Neural cell (in vitro differentiated cells): ENCODE data around the gene SNRNP25. TPM values are rescaled to one million over a fixed set of nuclear protein-coding genes. Genes with fewer than 3 reads are reported as not detected.

Experiments
- H2AFZ ChIP-seq: fragments of 200-600, 300-800 bp; sonication (generic), shearing (Covaris generic); 2 replicates; pipeline ENCODE4 v1.6.0; 2014; ENCODE audit warnings: low read depth, mild to moderate bottlenecking, antibody characterized with exemption, low read length, moderate library complexity
- H3F3A ChIP-seq: fragments of 200-600 bp; shearing (Covaris generic); 2 replicates; pipeline ENCODE4 v1.6.1; 2016; ENCODE audit warnings: mild to moderate bottlenecking, moderate library complexity, mixed read lengths, antibody characterized with exemption, low read length; ENCODE audit not compliant: insufficient read depth, poor library complexity, severe bottlenecking
- H3K27ac ChIP-seq: fragments of 200-600, 300-800 bp; sonication (generic), shearing (Covaris generic); 2 replicates; pipeline ENCODE4 v1.5.1; 2014; ENCODE audit warnings: mild to moderate bottlenecking, low read length, moderate library complexity
- H3K27me3 ChIP-seq: fragments of 300-800, 200-600 bp; sonication (generic), shearing (Covaris generic); 2 replicates; pipeline ENCODE4 v1.6.0; 2014; ENCODE audit warnings: mild to moderate bottlenecking, low read depth, low read length, moderate library complexity; ENCODE audit not compliant: insufficient read depth
- H3K36me3 ChIP-seq: fragments of 300-800, 200-600 bp; sonication (generic), shearing (Covaris generic); 2 replicates; pipeline ENCODE4 v1.5.1; 2014; ENCODE audit warnings: mild to moderate bottlenecking, antibody characterized with exemption, low read length, moderate library complexity; ENCODE audit not compliant: insufficient read depth
- H3K4me2 ChIP-seq: fragments of 300-800, 200-600 bp; sonication (generic), shearing (Covaris generic); 2 replicates; pipeline ENCODE4 v1.6.0; 2014; ENCODE audit warnings: mild to moderate bottlenecking, low read length
- H3K4me3 ChIP-seq: fragments of 300-800, 200-600 bp; sonication (generic), shearing (Covaris generic); 2 replicates; pipeline ENCODE4 v1.5.1; 2014; ENCODE audit warnings: mild to moderate bottlenecking, low read length, moderate library complexity
- H3K79me2 ChIP-seq: fragments of 200-600 bp; shearing (Covaris generic); replicated peaks from 2 replicates; pipeline ENCODE4 v1.6.0; 2014; ENCODE audit warnings: mild to moderate bottlenecking, low read length, moderate library complexity; ENCODE audit not compliant: insufficient read depth
- H3K9ac ChIP-seq: fragments of 300-800, 200-600 bp; sonication (generic), shearing (Covaris generic); 2 replicates; pipeline ENCODE4 v1.6.1; 2016; ENCODE audit warnings: mild to moderate bottlenecking, low read length, mixed read lengths
- H3K9me2 ChIP-seq: fragments of 200-600 bp; shearing (Covaris generic); 2 replicates; pipeline ENCODE4 v1.6.1; 2016; ENCODE audit warnings: mild to moderate bottlenecking, low read length, mixed read lengths; ENCODE audit not compliant: insufficient read depth
- H3K9me3 ChIP-seq: fragments of 200-600, 300-800 bp; sonication (generic), shearing (Covaris generic); 2 replicates; pipeline ENCODE4 v1.6.1; 2016; ENCODE audit warnings: mild to moderate bottlenecking, mixed run types, low read length, moderate library complexity, mixed read lengths
- H4K20me1 ChIP-seq: fragments of 200-600 bp; shearing (Covaris generic); 2 replicates; pipeline ENCODE4 v1.6.1; 2016; ENCODE audit warnings: mild to moderate bottlenecking, mixed run types; ENCODE audit not compliant: insufficient read depth
- EZH2 ChIP-seq: fragments of 200-600, 300-800 bp; shearing (Covaris generic), sonication (generic); IDR thresholded peaks from 2 replicates; pipeline ENCODE4 v1.6.1; 2014; ENCODE audit warnings: antibody characterized with exemption, low read length, borderline replicate concordance, mild to moderate bottlenecking; ENCODE audit not compliant: insufficient read depth, poor library complexity, severe bottlenecking
- MXI1 ChIP-seq: fragments of 450-650 bp; conservative IDR thresholded peaks from 2 replicates; pipeline ENCODE4 v1.6.1; 2014; ENCODE audit warnings: antibody characterized with exemption, mild to moderate bottlenecking; ENCODE audit not compliant: poor library complexity, severe bottlenecking
- POLR2AphosphoS5 ChIP-seq: IDR thresholded peaks from 2 replicates; pipeline ENCODE4 v1.6.1; 2012
- RAD21 ChIP-seq: fragments of 450-650 bp; conservative IDR thresholded peaks from 2 replicates; pipeline ENCODE4 v1.6.1; 2014; ENCODE audit warnings: antibody characterized with exemption, mild to moderate bottlenecking, moderate library complexity
- SMC3 ChIP-seq: fragments of 450-650 bp; conservative IDR thresholded peaks from 2 replicates; pipeline ENCODE4 v1.6.1; 2014; ENCODE audit warnings: antibody characterized with exemption, mild to moderate bottlenecking, moderate library complexity; ENCODE audit not compliant: poor library complexity
- TAF1 ChIP-seq: IDR thresholded peaks from 2 replicates; pipeline ENCODE4 v1.6.1; 2012; ENCODE audit warnings: low read depth
- polyA plus RNA-seq: library from polyadenylated mRNA; depleted of rRNA; stranded (reverse); fragments of >200 nt; gene quantifications from 2 replicates; pipeline ENCODE4 v1.2.3, GENCODE V29; 2014
- TF ChIP-seq, protein P1 (sequence below): IDR thresholded peaks from 2 replicates; pipeline ENCODE4 v1.6.1; 2012; ENCODE audit warnings: borderline replicate concordance

SNRNP25 gene
- polyA plus RNA-seq, 1 donor from 2014 or later: 46.4 TPM

GRCh38 chr16:62283-62967 lies 8.8 kb downstream of the SNRNP25 start:
- H3K4me2 ChIP-seq: no peak overlapping the region
- H3F3A ChIP-seq: no peaks in the 10 kb centered on the region
- no peak overlapping the region for H3K9ac ChIP-seq
- no peaks in the 10 kb centered on the region for H3K9me3 ChIP-seq
- no peak overlapping the region for H3K27ac ChIP-seq
- H3K27me3 ChIP-seq: no peaks in the 10 kb centered on the region
- H3K79me2 ChIP-seq: no peaks in the 10 kb centered on the region
- no peak overlapping the region for H3K4me3 ChIP-seq
- no peaks in the 10 kb centered on the region for H3K36me3 ChIP-seq
- no peaks in the 10 kb centered on the region for H4K20me1 ChIP-seq
- no peak overlapping the region for H2AFZ ChIP-seq
- no peaks in the 10 kb centered on the region for H3K9me2 ChIP-seq
- TF ChIP-seq TAF1 (no peak), SMC3 (no peak), EZH2 (no peak), POLR2AphosphoS5 (no peak), MXI1 (no peak)

GRCh38 chr16:62968-63391 lies 9.4 kb downstream of the SNRNP25 start:
- no peaks in the 10 kb centered on the region for H3K9me2 ChIP-seq

DNA sequence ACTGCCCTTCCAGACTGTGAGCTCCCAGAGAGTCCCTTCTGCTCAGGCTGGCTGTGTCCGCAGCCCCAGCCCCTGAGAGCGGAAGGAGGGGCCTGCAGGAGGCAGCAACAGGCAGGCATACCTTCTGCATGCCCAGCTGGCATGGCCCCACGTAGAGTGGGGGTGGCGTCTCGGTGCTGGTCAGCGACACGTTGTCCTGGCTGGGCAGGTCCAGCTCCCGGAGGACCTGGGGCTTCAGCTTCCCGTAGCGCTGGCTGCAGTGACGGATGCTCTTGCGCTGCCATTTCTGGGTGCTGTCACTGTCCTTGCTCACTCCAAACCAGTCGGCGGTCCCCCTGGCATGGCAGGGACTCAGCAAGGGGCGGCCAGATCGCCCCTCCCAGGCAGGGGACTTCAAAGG lies 9.8 kb downstream of the SNRNP25 start:
- H3K79me2 ChIP-seq: no peaks in the 10 kb centered on the region
- no peak overlapping the region for H3K4me3 ChIP-seq
- H3K4me2 ChIP-seq: no peak overlapping the region
- no peaks in the 10 kb centered on the region for H3F3A ChIP-seq
- H3K9me3 ChIP-seq: no peaks in the 10 kb centered on the region
- H3K27me3 ChIP-seq: no peaks in the 10 kb centered on the region
- no peak overlapping the region for H3K9ac ChIP-seq
- no peaks in the 10 kb centered on the region for H4K20me1 ChIP-seq
- no peak overlapping the region for H2AFZ ChIP-seq
- no peak for TF ChIP-seq EZH2
- H3K9me2 ChIP-seq: no peaks in the 10 kb centered on the region
- H3K36me3 ChIP-seq: no peaks in the 10 kb centered on the region
- H3K27ac ChIP-seq: no peak overlapping the region

More at GRCh38 chr16:62968-63391, 9.4 kb downstream of the SNRNP25 start:
- no peak overlapping the region for H3K9ac ChIP-seq
- H4K20me1 ChIP-seq: no peaks in the 10 kb centered on the region
- no peaks in the 10 kb centered on the region for H3K36me3 ChIP-seq
- H3K4me2 ChIP-seq: no peak overlapping the region
- H3K27ac ChIP-seq: no peak overlapping the region
- H3K79me2 ChIP-seq: no peaks in the 10 kb centered on the region
- H3F3A ChIP-seq: no peaks in the 10 kb centered on the region
- TF ChIP-seq, protein P1, sequence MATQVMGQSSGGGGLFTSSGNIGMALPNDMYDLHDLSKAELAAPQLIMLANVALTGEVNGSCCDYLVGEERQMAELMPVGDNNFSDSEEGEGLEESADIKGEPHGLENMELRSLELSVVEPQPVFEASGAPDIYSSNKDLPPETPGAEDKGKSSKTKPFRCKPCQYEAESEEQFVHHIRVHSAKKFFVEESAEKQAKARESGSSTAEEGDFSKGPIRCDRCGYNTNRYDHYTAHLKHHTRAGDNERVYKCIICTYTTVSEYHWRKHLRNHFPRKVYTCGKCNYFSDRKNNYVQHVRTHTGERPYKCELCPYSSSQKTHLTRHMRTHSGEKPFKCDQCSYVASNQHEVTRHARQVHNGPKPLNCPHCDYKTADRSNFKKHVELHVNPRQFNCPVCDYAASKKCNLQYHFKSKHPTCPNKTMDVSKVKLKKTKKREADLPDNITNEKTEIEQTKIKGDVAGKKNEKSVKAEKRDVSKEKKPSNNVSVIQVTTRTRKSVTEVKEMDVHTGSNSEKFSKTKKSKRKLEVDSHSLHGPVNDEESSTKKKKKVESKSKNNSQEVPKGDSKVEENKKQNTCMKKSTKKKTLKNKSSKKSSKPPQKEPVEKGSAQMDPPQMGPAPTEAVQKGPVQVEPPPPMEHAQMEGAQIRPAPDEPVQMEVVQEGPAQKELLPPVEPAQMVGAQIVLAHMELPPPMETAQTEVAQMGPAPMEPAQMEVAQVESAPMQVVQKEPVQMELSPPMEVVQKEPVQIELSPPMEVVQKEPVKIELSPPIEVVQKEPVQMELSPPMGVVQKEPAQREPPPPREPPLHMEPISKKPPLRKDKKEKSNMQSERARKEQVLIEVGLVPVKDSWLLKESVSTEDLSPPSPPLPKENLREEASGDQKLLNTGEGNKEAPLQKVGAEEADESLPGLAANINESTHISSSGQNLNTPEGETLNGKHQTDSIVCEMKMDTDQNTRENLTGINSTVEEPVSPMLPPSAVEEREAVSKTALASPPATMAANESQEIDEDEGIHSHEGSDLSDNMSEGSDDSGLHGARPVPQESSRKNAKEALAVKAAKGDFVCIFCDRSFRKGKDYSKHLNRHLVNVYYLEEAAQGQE: no peak
- TF ChIP-seq TAF1: no peak
- TF ChIP-seq RAD21: no peak
- no peak for TF ChIP-seq SMC3
- no peaks in the 10 kb centered on the region for H3K27me3 ChIP-seq
- H3K9me3 ChIP-seq: no peaks in the 10 kb centered on the region
- no peak overlapping the region for H2AFZ ChIP-seq
- H3K4me3 ChIP-seq: no peak overlapping the region
